Measurements from ENCODE around the gene ZNRF1. TPM values are rescaled to one million over a fixed set of nuclear protein-coding genes. Genes with fewer than 3 reads are reported as not detected.

The ZNRF1 gene
- total and polyA plus RNA-seq, 7 donors = 10.6 to 33.0 (median 16.9) TPM

GRCh38 chr16:75078886-75079285 is 80.1 kb downstream of the ZNRF1 start:
- WGBS, 2 donors = 95 to 98% methylated on average over 8 of the region's 8 CpGs
- no peak overlapping the region for H3K4me3 ChIP-seq
- no peaks in the 10 kb centered on the region for H3K27me3 ChIP-seq
- TF ChIP-seq POLR2A (IDR thresholded peaks at IDR 0.05) (no peak), EP300 (IDR thresholded peaks at IDR 0.05) (no peak), POLR2AphosphoS5 (IDR thresholded peaks at IDR 0.05) (no peak), CTCF (IDR thresholded peaks at IDR 0.05) (no peak)
- no peak overlapping the region for H3K27ac ChIP-seq
- H3K9me3 ChIP-seq = no peaks in the 10 kb centered on the region
- no peaks in the 10 kb centered on the region for H3K36me3 ChIP-seq
- intact Hi-C loops (cut with DNase I) = no loop called here
- H3K4me1 ChIP-seq = peaks cover 0 to 70% (median 57%) of the 10 kb centered on the region in 4 donors
- no peak for DNase-seq

- TF ChIP-seq EP300 (IDR thresholded peaks at IDR 0.05) (no peak), POLR2AphosphoS5 (IDR thresholded peaks at IDR 0.05) (no peak), POLR2A (IDR thresholded peaks at IDR 0.05) (no peak), CTCF (IDR thresholded peaks at IDR 0.05) (no peak)
- peaks cover 0 to 68% (median 56%) of the 10 kb centered on the region in 4 donors for H3K4me1 ChIP-seq
- H3K27ac ChIP-seq = no peak overlapping the region
- H3K27me3 ChIP-seq = no peaks in the 10 kb centered on the region
- intact Hi-C loops (cut with DNase I) = no loop called here
- no peaks in the 10 kb centered on the region for H3K36me3 ChIP-seq
- H3K9me3 ChIP-seq = no peaks in the 10 kb centered on the region
- 94 to 96% methylated on average over 7 of the region's 7 CpGs for WGBS, 2 donors
- no peak for DNase-seq
- no peak overlapping the region for H3K4me3 ChIP-seq
These were observed 80.6 kb downstream of the ZNRF1 start for GRCh38 chr16:75079346-75079926.

GRCh38 chr16:75080205-75081029 is 81.6 kb downstream of the ZNRF1 start:
- DNase-seq = no peak
- peaks cover 0 to 60% (median 57%) of the 10 kb centered on the region in 4 donors for H3K4me1 ChIP-seq

GRCh38 chr16:75081179-75081859 is 82.5 kb downstream of the ZNRF1 start:
- TF ChIP-seq POLR2A (IDR thresholded peaks at IDR 0.05) = no peak
- TF ChIP-seq POLR2AphosphoS5 (IDR thresholded peaks at IDR 0.05) = no peak
- no peak for TF ChIP-seq CTCF (IDR thresholded peaks at IDR 0.05)
- no peak for TF ChIP-seq EP300 (IDR thresholded peaks at IDR 0.05)
- Histone ChIP-seq H3K27ac (no peak overlapping the region), H3K9me3 (no peaks in the 10 kb centered on the region), H3K27me3 (no peaks in the 10 kb centered on the region), H3K4me1 (peaks cover 0 to 61% (median 59%) of the 10 kb centered on the region in 4 donors), H3K36me3 (no peaks in the 10 kb centered on the region), H3K4me3 (no peak overlapping the region)
- no peak for DNase-seq
- intact Hi-C loops (cut with DNase I) = no loop called here
- 70 to 79% methylated on average over 6 of the region's 6 CpGs for WGBS, 2 donors

More at GRCh38 chr16:75080205-75081029, 81.6 kb downstream of the ZNRF1 start:
- Histone ChIP-seq H3K27me3 (no peaks in the 10 kb centered on the region), H3K36me3 (no peaks in the 10 kb centered on the region), H3K4me3 (no peak overlapping the region), H3K27ac (no peak overlapping the region), H3K9me3 (no peaks in the 10 kb centered on the region)
- intact Hi-C loops (cut with DNase I) = no loop called here
- no peak for TF ChIP-seq POLR2A (IDR thresholded peaks at IDR 0.05)
- no peak for TF ChIP-seq EP300 (IDR thresholded peaks at IDR 0.05)
- TF ChIP-seq POLR2AphosphoS5 (IDR thresholded peaks at IDR 0.05) = no peak
- TF ChIP-seq CTCF (IDR thresholded peaks at IDR 0.05) = no peak
- 93% methylated on average over 8 of the region's 8 CpGs for WGBS, 2 donors
